SH-SY5Y (cell line): Measurements from ENCODE around the gene APLF.

ENCODE experiments used
- GATA2 ChIP-seq: IDR thresholded peaks from 2 replicates; pipeline ENCODE4 v1.6.1; 2011; ENCODE audit warnings: mild to moderate bottlenecking, low read depth, low read length
- GATA3 ChIP-seq: IDR thresholded peaks from 2 replicates; pipeline ENCODE4 v1.6.1; 2011; ENCODE audit warnings: low read depth, mild to moderate bottlenecking, low read length, moderate library complexity

DNA sequence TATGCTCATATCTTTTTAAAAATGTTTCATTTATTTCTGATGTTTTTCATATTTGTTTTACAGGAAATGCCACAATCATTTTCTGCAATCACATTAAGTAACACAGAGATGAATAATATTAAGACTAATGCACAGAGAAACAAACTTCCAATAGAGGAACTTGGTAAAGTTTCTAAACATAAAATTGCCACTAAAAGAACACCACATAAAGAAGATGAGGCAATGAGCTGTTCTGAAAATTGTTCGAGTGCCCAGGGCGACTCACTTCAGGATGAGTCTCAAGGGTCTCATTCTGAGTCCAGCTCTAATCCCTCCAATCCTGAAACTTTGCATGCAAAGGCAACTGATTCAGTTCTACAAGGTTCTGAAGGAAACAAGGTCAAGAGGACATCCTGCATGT lies 70.4 kb downstream of the APLF start:
- no peak for TF ChIP-seq GATA3
- no peak for TF ChIP-seq GATA2
